HFFc6 (cell line): ENCODE data around the gene CTSW. TPM values are rescaled to one million over a fixed set of nuclear protein-coding genes. Genes with fewer than 3 reads are reported as not detected.

ENCODE experiments used
- DNase-seq: peaks from one replicate; pipeline ENCODE4 v3.0.0-alpha.2; 2018
- H3K27ac Mint-ChIP-seq: 2 replicates; pipeline ENCODE4 v1.8.0; 2020; ENCODE audit warnings: mild to moderate bottlenecking, mixed read lengths
- H3K27me3 Mint-ChIP-seq: 2 replicates; pipeline ENCODE4 v1.8.0; 2021; ENCODE audit warnings: mild to moderate bottlenecking, moderate library complexity, mixed read lengths; ENCODE audit not compliant: insufficient read depth
- H3K36me3 Mint-ChIP-seq: 2 replicates; pipeline ENCODE4 v1.8.0; 2021; ENCODE audit warnings: low read depth, mixed read lengths
- H3K4me1 Mint-ChIP-seq: 2 replicates; pipeline ENCODE4 v1.8.0; 2020; ENCODE audit warnings: low read depth, mixed read lengths
- H3K4me3 Mint-ChIP-seq: 2 replicates; pipeline ENCODE4 v1.8.0; 2020; ENCODE audit warnings: mild to moderate bottlenecking, moderate library complexity, mixed read lengths
- H3K9me3 Mint-ChIP-seq: 2 replicates; pipeline ENCODE4 v1.8.0; 2020; ENCODE audit warnings: mild to moderate bottlenecking, mixed read lengths
- total RNA-seq, 6 experiments: library from RNA; stranded (reverse); fragmentation: NEBNext Ultra II Directional; extraction: Animal tissue kit (Norgen Biotek cat#: 25700); gene quantifications; 2 replicates in 1 of 6; 3 replicates in 5 of 6; pipeline ENCODE4 v1.2.3, GENCODE V29; 2021
- TF ChIP-seq, protein P1 (sequence below): fragments of 200-600 bp; sonication (generic); IDR thresholded peaks from 2 replicates; pipeline ENCODE4 v1.5.0; 2021; ENCODE audit warnings: antibody characterized with exemption, mild to moderate bottlenecking

Gene CTSW
- total RNA-seq, 6 experiments from 2014 or later, result 0.11 to 0.22 (median 0.14) TPM; not detected in 2

GRCh38 chr11:65892661-65893317 is 13.2 kb downstream of the CTSW start:
- peak overlapping the region; percentile 99 for H3K27ac Mint-ChIP-seq
- peak overlapping the region; percentile 97 for H3K4me3 Mint-ChIP-seq
- DNase-seq, result no peak
- TF ChIP-seq, protein P1, sequence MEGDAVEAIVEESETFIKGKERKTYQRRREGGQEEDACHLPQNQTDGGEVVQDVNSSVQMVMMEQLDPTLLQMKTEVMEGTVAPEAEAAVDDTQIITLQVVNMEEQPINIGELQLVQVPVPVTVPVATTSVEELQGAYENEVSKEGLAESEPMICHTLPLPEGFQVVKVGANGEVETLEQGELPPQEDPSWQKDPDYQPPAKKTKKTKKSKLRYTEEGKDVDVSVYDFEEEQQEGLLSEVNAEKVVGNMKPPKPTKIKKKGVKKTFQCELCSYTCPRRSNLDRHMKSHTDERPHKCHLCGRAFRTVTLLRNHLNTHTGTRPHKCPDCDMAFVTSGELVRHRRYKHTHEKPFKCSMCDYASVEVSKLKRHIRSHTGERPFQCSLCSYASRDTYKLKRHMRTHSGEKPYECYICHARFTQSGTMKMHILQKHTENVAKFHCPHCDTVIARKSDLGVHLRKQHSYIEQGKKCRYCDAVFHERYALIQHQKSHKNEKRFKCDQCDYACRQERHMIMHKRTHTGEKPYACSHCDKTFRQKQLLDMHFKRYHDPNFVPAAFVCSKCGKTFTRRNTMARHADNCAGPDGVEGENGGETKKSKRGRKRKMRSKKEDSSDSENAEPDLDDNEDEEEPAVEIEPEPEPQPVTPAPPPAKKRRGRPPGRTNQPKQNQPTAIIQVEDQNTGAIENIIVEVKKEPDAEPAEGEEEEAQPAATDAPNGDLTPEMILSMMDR, result no peak
- H3K27me3 Mint-ChIP-seq, result peaks cover 95% of the 10 kb centered on the region
- H3K9me3 Mint-ChIP-seq, result peaks cover 30% of the 10 kb centered on the region
- H3K36me3 Mint-ChIP-seq, result peaks cover 54% of the 10 kb centered on the region
- H3K4me1 Mint-ChIP-seq, result peaks cover 76% of the 10 kb centered on the region

GRCh38 chr11:65894034-65894591 is 14.5 kb downstream of the CTSW start:
- Mint-ChIP-seq H3K4me3 (peak overlapping the region; percentile 97), H3K9me3 (peaks cover 25% of the 10 kb centered on the region), H3K4me1 (peaks cover 70% of the 10 kb centered on the region), H3K36me3 (peaks cover 64% of the 10 kb centered on the region), H3K27me3 (peaks cover 93% of the 10 kb centered on the region), H3K27ac (peak overlapping the region; percentile 99)
- no peak for DNase-seq
- TF ChIP-seq, protein P1, result 0 out of 2 replicates have a peak, but pooled peaks have one; percentile 18

DNA sequence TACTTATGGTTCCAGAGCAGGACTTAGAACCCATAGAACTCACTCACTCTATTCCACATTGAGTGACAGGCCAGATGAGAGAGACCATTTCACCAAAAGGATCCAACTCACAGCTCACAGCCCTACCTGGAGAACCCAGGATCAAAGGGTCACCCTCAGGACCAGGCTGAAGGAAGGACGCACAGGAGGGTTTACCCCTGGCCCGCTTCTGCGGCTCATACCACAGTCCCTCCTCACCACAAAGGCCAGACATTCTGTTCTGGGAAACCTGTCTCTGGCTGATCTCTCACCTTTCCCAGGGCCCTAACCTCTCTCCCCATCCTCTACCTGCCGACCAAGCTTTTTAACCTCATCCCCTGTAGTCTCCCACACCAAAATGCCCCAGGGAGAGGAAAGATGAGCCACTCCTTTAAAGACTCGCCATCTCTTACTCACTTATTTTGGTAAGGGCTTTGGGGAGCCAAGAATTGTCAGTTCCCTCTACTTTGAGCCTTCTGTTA is 15.9 kb downstream of the CTSW start:
- TF ChIP-seq, protein P1, result no peak
- H3K36me3 Mint-ChIP-seq, result peaks cover 59% of the 10 kb centered on the region
- H3K9me3 Mint-ChIP-seq, result peaks cover 18% of the 10 kb centered on the region
- H3K27me3 Mint-ChIP-seq, result peaks cover 85% of the 10 kb centered on the region
- H3K27ac Mint-ChIP-seq, result peak overlapping the region; percentile 99
- DNase-seq, result no peak
- H3K4me3 Mint-ChIP-seq, result peak overlapping the region; percentile 97
- H3K4me1 Mint-ChIP-seq, result peaks cover 57% of the 10 kb centered on the region

DNA sequence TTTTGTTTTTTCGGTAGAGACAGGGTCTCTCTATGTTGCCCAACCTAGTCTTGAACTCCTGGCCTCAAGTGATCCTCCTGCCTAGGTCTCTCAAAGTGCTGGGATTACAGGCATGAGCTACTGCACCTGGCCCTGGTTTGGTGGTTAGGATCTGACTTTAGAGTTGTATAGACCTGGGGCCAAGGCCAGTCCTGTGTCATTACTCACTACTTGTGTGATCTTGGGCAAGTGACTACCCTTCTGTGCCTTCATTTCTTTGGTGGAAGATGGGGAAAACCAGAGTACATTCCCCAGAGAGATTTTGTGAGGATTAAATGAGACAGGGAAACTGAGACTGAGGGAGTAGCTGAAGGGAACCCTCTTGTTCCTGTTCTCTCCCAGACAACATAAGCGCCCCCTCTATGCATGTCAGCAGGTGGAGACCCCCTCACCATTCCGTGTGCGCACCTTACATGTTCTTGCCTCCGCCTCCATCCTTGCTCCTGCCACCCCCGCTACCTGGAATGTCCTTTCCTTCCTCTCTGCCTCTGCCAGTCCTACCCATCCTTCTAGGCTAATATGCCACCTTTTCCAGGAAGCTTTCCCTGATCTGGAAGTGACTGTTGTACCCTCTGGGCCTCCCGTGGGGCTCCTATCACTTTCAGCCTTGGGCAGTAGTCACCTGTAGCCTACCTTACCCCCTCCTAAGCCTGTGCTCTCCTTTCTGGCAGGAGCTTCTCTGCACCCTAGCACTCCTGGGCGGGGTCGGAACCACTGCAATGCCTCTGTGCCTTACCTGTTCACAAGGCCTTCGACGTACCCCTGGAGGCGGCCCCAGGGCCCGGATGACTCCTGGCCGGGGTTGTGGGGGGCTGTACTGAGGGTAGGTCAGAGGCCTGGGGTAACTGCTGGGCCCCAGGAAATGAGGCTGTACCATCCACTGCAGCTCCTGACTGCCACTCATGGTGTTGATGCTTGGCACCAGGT is 16.7 kb downstream of the CTSW start:
- Mint-ChIP-seq H3K4me3 (peak overlapping the region; percentile 97), H3K27me3 (peaks cover 79% of the 10 kb centered on the region), H3K4me1 (peaks cover 65% of the 10 kb centered on the region), H3K36me3 (peaks cover 59% of the 10 kb centered on the region), H3K27ac (peak overlapping the region; percentile 99), H3K9me3 (peaks cover 18% of the 10 kb centered on the region)
- DNase-seq, result no peak
- TF ChIP-seq, protein P1, result no peak

DNA sequence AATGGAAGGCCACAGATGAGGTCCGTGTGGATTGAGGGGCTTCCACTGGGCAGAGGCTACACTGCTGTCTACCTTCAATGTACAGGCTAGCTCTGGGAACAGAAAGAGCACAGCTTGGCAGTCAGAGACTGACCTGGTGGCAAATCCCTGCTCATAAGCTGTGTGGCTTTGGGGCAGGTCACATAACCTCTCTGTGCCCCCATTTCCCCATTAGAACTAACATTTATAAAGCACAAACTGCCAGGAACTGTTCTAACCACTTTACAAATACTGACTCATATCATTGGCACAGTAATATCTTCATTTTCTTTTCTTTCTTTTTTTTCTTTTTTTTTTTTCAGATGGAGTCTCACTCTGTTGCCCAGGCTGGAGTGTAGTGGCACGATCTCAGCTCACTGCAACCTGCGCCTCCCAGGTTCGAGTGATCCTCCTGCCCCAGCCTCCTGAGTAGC is 17.4 kb downstream of the CTSW start:
- DNase-seq, result no peak
- TF ChIP-seq, protein P1, result no peak
- Mint-ChIP-seq H3K36me3 (peaks cover 59% of the 10 kb centered on the region), H3K4me1 (peaks cover 70% of the 10 kb centered on the region), H3K9me3 (peaks cover 18% of the 10 kb centered on the region), H3K4me3 (peak overlapping the region; percentile 97), H3K27ac (peak overlapping the region; percentile 99), H3K27me3 (peaks cover 72% of the 10 kb centered on the region)
